ENCODE data around the gene GPATCH1. TPM values are rescaled to one million over a fixed set of nuclear protein-coding genes. Genes with fewer than 3 reads are reported as not detected.

GPATCH1 gene
- total and polyA plus RNA-seq, 9 of the 15 experiments (the other 6 are each of a cell fraction or from before 2014, with no cell fraction given): 3.7 to 9.7 (median 7.7) TPM

DNA sequence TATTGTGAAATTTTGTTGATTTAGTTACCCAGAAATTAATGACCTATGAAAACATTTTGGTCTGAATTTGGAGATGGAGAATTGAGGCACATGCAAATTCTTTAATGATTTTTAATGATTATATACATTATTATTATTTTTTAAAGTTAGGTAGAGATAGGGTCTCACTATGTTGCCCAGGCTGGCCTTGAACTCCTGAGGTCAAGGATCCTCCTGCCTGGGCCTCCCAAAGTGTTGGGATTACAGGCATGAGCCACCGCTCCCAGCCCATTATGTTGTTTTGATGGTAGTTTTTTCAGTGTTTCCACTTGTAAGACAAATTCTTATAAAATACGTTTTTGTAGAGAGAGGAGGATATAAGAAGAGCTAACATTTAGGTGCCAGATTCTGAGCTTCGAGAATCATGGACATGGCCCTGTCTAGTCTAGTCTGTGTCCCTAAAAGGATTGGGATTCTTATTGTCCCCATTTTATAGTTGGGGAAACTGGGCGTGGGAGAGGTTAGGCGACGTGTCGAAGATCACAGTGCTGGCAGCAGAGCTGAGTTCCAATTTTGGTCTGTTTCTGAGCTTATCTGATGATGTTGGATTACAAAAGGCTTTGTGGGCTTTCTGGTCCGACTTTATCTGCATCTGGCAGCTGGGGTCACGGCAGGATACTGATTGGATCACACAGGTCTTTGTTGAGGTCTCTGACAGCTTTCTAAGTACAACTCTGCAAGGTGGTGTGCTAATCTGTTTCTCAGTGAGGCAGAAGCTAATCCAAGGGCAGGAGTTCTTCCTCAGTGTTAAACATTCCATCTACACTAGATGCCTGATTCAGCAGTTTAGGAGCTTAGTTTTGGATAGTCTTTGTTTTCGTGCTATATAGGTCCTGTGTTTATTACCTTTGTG lies 43.5 kb downstream of the GPATCH1 start (continued):
- TF ChIP-seq, protein P1, sequence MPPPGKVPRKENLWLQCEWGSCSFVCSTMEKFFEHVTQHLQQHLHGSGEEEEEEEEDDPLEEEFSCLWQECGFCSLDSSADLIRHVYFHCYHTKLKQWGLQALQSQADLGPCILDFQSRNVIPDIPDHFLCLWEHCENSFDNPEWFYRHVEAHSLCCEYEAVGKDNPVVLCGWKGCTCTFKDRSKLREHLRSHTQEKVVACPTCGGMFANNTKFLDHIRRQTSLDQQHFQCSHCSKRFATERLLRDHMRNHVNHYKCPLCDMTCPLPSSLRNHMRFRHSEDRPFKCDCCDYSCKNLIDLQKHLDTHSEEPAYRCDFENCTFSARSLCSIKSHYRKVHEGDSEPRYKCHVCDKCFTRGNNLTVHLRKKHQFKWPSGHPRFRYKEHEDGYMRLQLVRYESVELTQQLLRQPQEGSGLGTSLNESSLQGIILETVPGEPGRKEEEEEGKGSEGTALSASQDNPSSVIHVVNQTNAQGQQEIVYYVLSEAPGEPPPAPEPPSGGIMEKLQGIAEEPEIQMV (tag; conservative IDR thresholded peaks at IDR 0.05; ENCODE audit: low read depth): 0 out of 2 replicates have a peak, but pooled peaks have one; percentile 23
- TF ChIP-seq, protein P2, sequence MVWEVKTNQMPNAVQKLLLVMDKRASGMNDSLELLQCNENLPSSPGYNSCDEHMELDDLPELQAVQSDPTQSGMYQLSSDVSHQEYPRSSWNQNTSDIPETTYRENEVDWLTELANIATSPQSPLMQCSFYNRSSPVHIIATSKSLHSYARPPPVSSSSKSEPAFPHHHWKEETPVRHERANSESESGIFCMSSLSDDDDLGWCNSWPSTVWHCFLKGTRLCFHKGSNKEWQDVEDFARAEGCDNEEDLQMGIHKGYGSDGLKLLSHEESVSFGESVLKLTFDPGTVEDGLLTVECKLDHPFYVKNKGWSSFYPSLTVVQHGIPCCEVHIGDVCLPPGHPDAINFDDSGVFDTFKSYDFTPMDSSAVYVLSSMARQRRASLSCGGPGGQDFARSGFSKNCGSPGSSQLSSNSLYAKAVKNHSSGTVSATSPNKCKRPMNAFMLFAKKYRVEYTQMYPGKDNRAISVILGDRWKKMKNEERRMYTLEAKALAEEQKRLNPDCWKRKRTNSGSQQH (CRISPR knock-in tag; IDR thresholded peaks at IDR 0.05): no peak
- TF ChIP-seq ZBTB49 (CRISPR knock-in tag; IDR thresholded peaks at IDR 0.05; ENCODE audit: borderline replicate concordance) (no peak), STAT6 (CRISPR knock-in tag; IDR thresholded peaks at IDR 0.05) (no peak), CAMTA2 (CRISPR knock-in tag; conservative IDR thresholded peaks at IDR 0.05) (no peak), ZBTB5 (IDR thresholded peaks at IDR 0.05) (no peak), GTF2E2 (tag; IDR thresholded peaks at IDR 0.05) (no peak), CBFA2T3 (IDR thresholded peaks at IDR 0.05) (peak; percentile 98), CREBBP (IDR thresholded peaks at IDR 0.05; ENCODE audit: low read depth, low read length) (no peak), KDM2B (CRISPR knock-in tag; IDR thresholded peaks at IDR 0.05) (no peak), JUND (IDR thresholded peaks at IDR 0.05; ENCODE audit: borderline replicate concordance, low read depth, low read length) (peak; percentile 77), JUND (tag; IDR thresholded peaks at IDR 0.05; ENCODE audit: borderline replicate concordance, low read depth, low read length) (peak; percentile 83; the same call in 2 of the 3 replicates), MCM7 (IDR thresholded peaks at IDR 0.05) (no peak), XRCC4 (IDR thresholded peaks at IDR 0.05; ENCODE audit: extremely low read depth, insufficient read depth, insufficient read length) (no peak), ZBTB7A (IDR thresholded peaks at IDR 0.05; ENCODE audit: borderline replicate concordance, control insufficient read depth, low read depth, low read length) (no peak)
- TF ChIP-seq, protein P3, sequence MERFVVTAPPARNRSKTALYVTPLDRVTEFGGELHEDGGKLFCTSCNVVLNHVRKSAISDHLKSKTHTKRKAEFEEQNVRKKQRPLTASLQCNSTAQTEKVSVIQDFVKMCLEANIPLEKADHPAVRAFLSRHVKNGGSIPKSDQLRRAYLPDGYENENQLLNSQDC (CRISPR knock-in tag; IDR thresholded peaks at IDR 0.05): 0 out of 2 replicates have a peak, but pooled peaks have one; percentile 4

All from K562 (cell line).